ENCODE data around the gene KIF2C. TPM values are rescaled to one million over a fixed set of nuclear protein-coding genes. Genes with fewer than 3 reads are reported as not detected.
"Not testable (repeated sequence)": the region's sequence is repeated elsewhere in the genome, so short reads cannot be mapped to it uniquely, and the experiment has no call there.

The KIF2C gene
- total and polyA plus RNA-seq, 2 experiments from 2014 or later: 5.8 to 6.7 TPM

DNA sequence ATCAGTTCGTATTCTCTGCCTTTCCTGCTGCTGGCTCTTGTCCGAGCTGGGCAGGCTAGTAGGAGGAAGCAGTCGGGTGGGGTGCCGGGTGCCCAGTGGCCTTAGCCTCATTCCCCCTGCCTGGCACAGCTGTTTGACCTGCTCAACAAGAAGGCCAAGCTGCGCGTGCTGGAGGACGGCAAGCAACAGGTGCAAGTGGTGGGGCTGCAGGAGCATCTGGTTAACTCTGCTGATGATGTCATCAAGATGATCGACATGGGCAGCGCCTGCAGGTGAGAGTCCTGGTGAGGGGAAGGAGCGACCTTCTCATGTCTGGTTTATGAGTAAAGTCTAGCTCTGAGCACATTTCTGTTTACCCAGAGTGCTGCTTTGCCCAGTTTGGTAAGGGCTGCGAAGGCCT is 19.4 kb downstream of the KIF2C start:
- Histone ChIP-seq H3K27ac (no peak overlapping the region), H3K4me2 (no peak overlapping the region), H3K9me3 (ENCODE audit: low read depth) (no peaks in the 10 kb centered on the region), H3K79me2 (no peaks in the 10 kb centered on the region), H4K20me1 (ENCODE audit: insufficient read depth, poor library complexity, severe bottlenecking) (no peaks in the 10 kb centered on the region), H3K4me3 (no peak overlapping the region), H3K27me3 (no peaks in the 10 kb centered on the region), H3K4me1 (ENCODE audit: insufficient read depth) (no peaks in the 10 kb centered on the region), H2AFZ (no peak overlapping the region), H3K36me3 (replicated peaks; ENCODE audit: insufficient read depth, low read depth) (no peaks in the 10 kb centered on the region), H3K9me2 (replicated peaks; ENCODE audit: insufficient read depth) (no peaks in the 10 kb centered on the region)
- no peak for DNase-seq (ENCODE audit: low spot score)
- WGBS (ENCODE audit: low lambda C conversion rate, missing lambda C conversion rate): 96% methylated on average over 11 of the region's 11 CpGs
- TF ChIP-seq EZH2 (IDR thresholded peaks at IDR 0.05; ENCODE audit: borderline replicate concordance): no peak
- TF ChIP-seq EZH2phosphoT487 (IDR thresholded peaks at IDR 0.05; ENCODE audit: low read depth, severe bottlenecking, unreplicated experiment): no peak
- TF ChIP-seq, protein P1, sequence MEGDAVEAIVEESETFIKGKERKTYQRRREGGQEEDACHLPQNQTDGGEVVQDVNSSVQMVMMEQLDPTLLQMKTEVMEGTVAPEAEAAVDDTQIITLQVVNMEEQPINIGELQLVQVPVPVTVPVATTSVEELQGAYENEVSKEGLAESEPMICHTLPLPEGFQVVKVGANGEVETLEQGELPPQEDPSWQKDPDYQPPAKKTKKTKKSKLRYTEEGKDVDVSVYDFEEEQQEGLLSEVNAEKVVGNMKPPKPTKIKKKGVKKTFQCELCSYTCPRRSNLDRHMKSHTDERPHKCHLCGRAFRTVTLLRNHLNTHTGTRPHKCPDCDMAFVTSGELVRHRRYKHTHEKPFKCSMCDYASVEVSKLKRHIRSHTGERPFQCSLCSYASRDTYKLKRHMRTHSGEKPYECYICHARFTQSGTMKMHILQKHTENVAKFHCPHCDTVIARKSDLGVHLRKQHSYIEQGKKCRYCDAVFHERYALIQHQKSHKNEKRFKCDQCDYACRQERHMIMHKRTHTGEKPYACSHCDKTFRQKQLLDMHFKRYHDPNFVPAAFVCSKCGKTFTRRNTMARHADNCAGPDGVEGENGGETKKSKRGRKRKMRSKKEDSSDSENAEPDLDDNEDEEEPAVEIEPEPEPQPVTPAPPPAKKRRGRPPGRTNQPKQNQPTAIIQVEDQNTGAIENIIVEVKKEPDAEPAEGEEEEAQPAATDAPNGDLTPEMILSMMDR (IDR thresholded peaks at IDR 0.05; ENCODE audit: poor library complexity): no peak

GRCh38 chr1:44760876-44761275 is 21.2 kb downstream of the KIF2C start:
- no peaks in the 10 kb centered on the region for H3K9me3 ChIP-seq (ENCODE audit: low read depth)
- H3K79me2 ChIP-seq: no peaks in the 10 kb centered on the region
- H3K27ac ChIP-seq: no peak overlapping the region
- no peak overlapping the region for H2AFZ ChIP-seq
- H3K4me3 ChIP-seq: no peak overlapping the region
- no peaks in the 10 kb centered on the region for H3K36me3 ChIP-seq (replicated peaks; ENCODE audit: insufficient read depth, low read depth)
- no peaks in the 10 kb centered on the region for H3K4me1 ChIP-seq (ENCODE audit: insufficient read depth)
- H4K20me1 ChIP-seq (ENCODE audit: insufficient read depth, poor library complexity, severe bottlenecking): no peaks in the 10 kb centered on the region
- WGBS (ENCODE audit: low lambda C conversion rate, missing lambda C conversion rate): 98% methylated on average over 3 of the region's 3 CpGs
- H3K27me3 ChIP-seq: no peaks in the 10 kb centered on the region
- no peak for TF ChIP-seq EZH2 (IDR thresholded peaks at IDR 0.05; ENCODE audit: borderline replicate concordance)
- no peak for DNase-seq (ENCODE audit: low spot score)
- no peak overlapping the region for H3K4me2 ChIP-seq
- H3K9me2 ChIP-seq (replicated peaks; ENCODE audit: insufficient read depth): no peaks in the 10 kb centered on the region

DNA sequence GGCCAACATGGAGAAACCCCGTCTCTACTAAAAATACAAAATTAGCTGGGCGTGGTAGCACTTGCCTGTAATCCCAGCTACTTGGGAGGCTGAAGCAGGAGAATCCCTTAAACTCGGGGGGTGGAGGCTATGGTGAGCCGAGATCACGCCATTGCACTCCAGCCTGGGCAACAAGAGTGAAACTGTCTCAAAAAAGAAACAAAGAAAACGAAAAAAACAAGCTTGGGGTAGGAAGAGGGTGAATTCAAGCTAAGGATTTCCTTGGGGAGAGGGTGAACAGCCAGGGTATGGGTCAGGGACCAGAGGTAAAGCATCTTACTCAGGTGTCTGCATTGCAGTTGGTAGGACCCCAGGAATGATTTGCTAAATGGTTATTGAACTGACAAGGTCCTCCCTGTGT is 26.8 kb downstream of the KIF2C start:
- DNase-seq (ENCODE audit: low spot score); H3K79me2 ChIP-seq; H3K27me3 ChIP-seq; H3K9me3 ChIP-seq (ENCODE audit: low read depth); H2AFZ ChIP-seq; H3K4me1 ChIP-seq (ENCODE audit: insufficient read depth); H4K20me1 ChIP-seq (ENCODE audit: insufficient read depth, poor library complexity, severe bottlenecking); H3K4me3 ChIP-seq; H3K4me2 ChIP-seq; H3K9me2 ChIP-seq (replicated peaks; ENCODE audit: insufficient read depth); H3K36me3 ChIP-seq (replicated peaks; ENCODE audit: insufficient read depth, low read depth); H3K27ac ChIP-seq: not testable (repeated sequence)
- WGBS (ENCODE audit: low lambda C conversion rate, missing lambda C conversion rate): 96% methylated on average over 6 of the region's 6 CpGs

DNA sequence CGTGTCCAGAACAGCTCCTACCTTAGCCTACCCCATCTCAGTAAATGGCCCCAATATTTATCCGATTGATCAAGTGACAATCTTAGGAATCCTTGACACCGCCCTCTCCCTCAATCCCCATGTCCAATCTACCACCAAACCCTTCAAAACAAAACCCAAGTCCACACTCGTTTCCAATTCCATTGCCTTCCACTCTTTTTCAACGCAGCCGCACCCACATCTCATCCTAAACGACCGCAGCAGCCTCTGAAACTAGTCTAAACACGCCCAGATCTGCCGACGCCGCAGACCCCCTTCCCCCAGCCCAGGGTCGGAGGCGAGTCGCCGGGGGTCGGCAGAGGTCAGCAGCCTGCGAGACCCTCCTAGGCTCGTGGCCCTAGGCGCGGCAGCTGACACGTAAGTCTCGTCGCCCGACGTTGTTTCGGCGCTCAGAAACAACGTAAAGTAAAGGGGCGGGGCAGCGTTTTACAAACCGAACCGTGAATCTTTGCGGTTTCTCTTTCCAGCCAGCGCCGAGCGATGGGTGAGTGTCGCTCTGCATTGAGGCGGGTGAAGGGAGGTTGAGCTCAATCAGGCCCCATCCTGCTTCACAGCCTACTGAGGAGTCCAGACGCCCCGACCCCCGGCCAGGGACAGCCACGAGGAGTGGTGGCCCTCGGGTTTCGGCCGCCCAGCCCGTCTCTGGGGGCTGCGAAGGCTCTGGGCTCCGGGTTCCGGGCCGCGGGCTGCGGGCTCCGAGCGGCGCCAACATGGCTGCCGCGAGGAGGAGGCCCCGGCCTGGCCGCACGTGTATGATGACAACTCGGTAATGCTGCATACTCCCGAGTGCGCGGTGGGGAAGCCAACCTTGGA is 35.7 kb downstream of the KIF2C start, which contains the start of gene RPS8:
Gene RPS8 (plus strand): TSS at position 463 of the 852 bp plus-strand sequence. CDS start 57 bp downstream, at position 520.
- peaks cover 25% of the 10 kb centered on the region for H4K20me1 ChIP-seq (ENCODE audit: insufficient read depth, poor library complexity, severe bottlenecking)
- H3K36me3 ChIP-seq (replicated peaks; ENCODE audit: insufficient read depth, low read depth): no peaks in the 10 kb centered on the region
- no peaks in the 10 kb centered on the region for H3K9me2 ChIP-seq (replicated peaks; ENCODE audit: insufficient read depth)
- peak within 1 kb of the TSS; percentile 94 for H3K27ac ChIP-seq
- peaks cover 6% of the 10 kb centered on the region for H3K4me1 ChIP-seq (ENCODE audit: insufficient read depth)
- no peaks in the 10 kb centered on the region for H3K9me3 ChIP-seq (ENCODE audit: low read depth)
- H3K27me3 ChIP-seq: no peaks in the 10 kb centered on the region
- peaks cover 34% of the 10 kb centered on the region for H3K79me2 ChIP-seq
- TF ChIP-seq EZH2 (IDR thresholded peaks at IDR 0.05; ENCODE audit: borderline replicate concordance): no peak
- TF ChIP-seq EZH2phosphoT487 (IDR thresholded peaks at IDR 0.05; ENCODE audit: low read depth, severe bottlenecking, unreplicated experiment): no peak
- TF ChIP-seq, protein P1 (IDR thresholded peaks at IDR 0.05; ENCODE audit: poor library complexity): no peak
- WGBS (ENCODE audit: low lambda C conversion rate, missing lambda C conversion rate): under 1% methylated on average over 64 of the region's 65 CpGs
- peak within 1 kb of the TSS; percentile 74 for H3K4me3 ChIP-seq
- peak within 1 kb of the TSS; percentile 90 for H3K4me2 ChIP-seq
- peak within 1 kb of the TSS; percentile 58 for H2AFZ ChIP-seq
- DNase-seq (ENCODE audit: low spot score): peak; percentile 97

All from hepatocyte (in vitro differentiated cells).